Activated gamma-delta T cell treated with Interleukin-2 at 50 U/mL for 16 hours (primary cell): ENCODE measurements around the gene CCDC7.
"Not testable (repeated sequence)": the region's sequence is repeated elsewhere in the genome, so short reads cannot be mapped to it uniquely, and the experiment has no call there.

ENCODE experiments used
- DNase-seq: peaks from one replicate; pipeline ENCODE4 v3.0.0-alpha.2; 2020

The CCDC7 gene

DNA sequence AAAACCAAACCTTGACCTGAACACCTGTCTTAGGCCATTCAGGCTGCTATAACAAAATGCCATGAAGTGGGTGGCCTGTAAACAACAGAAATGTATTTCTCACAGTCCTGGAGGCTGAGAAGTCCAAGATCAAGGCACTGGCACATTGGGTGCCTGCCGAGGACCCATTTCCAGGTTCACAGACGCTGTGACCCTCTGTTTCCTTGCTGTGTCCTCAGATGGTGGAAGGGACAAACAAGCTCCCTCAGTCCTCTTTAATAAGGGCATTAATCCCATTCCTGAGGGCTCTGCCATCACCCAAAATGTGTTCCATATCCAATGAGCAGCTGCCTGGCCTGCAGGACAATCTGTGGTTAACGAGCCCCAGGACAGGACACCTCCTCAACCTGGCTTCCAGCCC lies 444.5 kb downstream of the CCDC7 start:
- DNase-seq = no peak

DNA sequence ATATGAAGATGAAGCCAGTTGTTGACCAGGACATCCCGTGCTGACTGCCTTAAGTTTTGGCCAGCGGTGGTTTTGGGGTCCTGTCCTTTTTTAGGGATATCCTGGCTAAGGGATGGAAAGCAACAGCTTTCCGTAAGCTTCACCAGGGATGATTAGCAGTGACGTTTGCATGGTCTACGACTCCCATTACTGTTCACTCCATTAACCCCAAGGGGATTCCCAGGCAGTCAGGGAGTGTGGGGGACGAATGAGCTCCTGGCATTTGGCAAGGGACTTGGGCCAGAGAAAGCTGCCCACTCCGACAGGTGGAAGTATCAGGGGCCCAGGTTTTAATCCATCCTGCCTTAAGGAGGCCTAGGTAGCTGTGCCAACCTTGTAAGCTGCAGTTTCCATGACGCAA lies 445.3 kb downstream of the CCDC7 start:
- DNase-seq = no peak

DNA sequence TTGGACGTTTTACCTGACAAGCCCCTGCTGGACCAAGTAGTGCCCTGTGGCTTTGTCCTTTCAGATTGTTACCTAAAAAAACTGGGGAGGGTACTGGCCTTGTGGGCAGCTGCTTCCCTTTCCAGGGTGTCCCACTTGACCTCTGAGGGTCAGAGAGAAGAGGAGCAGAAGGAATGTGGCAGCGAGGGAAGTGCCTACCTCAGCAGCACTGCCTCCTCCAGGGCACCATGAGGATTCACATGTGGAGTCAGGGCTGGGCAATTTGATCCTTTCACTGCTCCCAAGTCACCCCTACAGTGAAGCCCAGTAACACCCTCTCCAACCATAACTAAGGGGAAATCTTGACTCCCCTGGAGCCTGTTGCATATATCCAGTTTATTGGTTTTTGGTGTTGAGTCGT lies 447.5 kb downstream of the CCDC7 start:
- no peak for DNase-seq

DNA sequence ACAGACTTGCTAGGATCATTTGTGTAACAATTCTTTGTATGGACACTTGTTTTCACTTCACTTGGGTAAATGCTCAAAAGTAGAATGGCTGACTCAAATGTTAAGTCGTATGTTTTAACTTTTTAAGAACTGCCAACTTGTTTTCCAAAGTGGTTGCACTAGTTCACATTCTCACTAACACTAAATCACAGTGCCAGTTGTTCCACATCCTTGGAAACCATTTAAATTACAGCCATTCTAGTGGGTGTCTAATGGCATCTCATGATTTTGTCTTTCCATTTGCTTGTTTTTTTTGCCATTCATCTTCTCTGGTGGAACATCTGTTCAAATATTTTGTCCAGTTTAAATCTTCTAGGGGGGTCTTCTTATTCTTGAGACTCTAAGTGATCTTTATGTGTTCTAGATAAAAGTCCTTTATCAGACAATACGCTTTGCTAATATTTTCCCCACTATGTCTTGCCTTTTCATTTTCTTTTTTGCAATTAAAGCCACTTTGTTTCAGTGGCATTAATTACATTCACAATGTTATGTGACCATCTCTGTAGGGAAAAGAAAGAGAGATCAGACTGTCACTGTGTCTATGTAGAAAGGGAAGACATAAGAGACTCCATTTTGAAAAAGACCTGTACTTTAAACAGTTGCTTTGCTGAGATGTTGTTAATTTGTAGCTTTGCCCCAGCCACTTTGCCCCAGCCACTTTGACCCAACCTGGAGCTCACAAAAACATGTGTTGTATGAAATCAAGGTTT lies 448.1 kb downstream of the CCDC7 start:
- no peak for DNase-seq

DNA sequence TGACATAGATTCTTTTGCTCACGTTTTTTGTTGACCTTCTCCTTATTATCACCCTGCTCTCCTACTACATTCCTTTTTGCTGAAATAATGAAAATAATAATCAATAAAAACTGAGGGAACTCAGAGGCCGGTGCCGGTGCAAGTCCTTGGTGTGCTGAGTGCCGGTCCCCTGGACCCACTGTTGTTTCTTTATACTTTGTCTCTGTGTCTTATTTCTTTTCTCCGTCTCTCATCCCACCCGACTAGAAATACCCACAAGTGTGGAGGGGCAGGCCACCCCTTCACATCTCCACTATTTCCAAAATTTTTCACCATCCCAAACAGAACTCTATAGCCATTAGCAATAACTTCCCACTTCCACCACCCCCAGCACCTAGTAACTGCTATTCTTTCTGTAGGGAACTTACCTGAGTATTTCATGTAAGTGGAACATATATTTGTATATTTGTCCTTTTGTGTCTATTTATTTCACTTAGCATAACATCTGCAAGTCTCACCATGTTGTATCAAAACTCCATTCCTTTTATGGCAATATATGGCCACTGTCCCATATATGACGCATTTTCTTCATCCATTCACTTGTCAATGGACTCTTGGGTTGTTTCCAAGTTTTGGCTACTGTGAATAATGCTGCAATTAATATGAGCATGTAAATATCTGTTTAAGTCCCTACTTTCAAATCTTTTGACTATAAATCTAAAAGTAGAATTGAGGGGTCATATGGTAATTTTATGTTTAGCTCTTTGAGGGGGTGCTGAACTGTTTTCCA lies 449.4 kb downstream of the CCDC7 start:
- not testable (repeated sequence) for DNase-seq

DNA sequence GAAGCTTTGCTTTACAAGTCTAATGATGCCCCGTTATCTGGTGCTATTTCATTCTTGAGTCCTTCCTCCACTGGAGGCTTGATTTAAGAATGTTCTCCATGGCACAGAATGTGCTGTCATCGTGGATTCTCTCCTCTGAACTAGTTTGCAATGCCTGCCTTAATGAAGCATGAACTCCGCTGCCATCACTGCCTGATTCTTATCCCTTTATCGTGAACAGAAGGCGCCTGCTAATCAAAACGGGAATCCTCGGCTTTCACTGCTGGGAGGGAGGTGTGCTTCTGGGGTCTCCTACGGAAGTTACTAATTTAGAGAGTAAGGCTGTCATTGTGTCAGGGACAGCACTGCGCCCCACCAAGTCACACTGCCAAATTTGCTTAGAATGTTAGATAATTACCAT lies 455.9 kb downstream of the CCDC7 start:
- no peak for DNase-seq

DNA sequence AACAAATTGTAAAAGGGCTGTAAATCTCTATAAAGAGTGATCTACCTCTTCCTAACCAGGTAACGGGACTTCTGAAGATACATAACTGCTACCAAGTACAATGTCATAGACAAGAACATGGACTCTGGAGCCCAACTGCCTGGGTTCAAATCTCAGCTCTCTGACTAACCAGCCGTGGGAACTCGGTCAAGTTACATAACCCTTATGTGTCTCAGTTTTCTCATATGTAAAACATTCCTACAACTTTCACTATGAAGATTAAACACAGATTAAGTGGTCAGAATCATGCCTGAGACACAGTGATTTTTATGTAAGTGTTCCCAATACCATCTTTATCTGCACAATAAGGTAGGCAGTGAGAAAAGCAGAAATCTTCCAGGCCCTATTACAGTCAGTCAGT lies 459.5 kb downstream of the CCDC7 start:
- DNase-seq = no peak

DNA sequence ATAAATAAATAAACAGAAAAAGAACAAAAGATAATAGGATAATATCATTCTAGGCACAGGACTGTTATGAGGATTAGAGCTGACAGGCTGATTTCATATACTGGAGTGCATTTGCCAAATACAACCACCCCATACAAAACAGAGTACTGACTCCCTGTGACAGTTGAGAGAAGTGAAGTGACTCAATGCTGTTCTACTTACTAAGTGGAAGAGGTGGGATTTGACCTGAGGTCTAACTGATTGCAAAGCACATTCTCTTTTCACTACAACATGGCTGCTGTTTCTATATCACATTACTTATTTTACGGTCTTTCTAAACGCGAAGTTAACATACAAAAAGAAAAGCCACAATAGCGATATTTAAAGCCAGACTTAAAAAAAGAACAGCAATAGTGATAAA lies 460.7 kb downstream of the CCDC7 start:
- no peak for DNase-seq

DNA sequence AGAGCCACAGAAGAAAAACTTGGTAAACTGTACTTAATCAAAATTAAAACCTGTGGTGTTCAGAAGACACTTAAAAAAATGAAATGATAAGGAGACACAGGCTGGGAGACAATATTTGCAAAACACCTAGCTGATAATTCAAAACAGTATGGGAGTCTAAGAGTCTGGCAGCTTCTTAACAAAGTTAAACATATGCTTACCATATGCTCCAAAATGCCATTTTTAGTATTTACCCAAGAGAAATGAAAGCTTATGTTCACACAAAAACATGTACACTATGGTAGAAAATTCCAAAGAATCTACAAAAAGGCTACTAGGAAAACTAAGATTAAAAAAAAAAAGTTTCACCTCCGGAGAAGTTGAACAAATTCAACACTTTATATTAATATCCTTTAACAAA lies 463.5 kb downstream of the CCDC7 start:
- DNase-seq = no peak

DNA sequence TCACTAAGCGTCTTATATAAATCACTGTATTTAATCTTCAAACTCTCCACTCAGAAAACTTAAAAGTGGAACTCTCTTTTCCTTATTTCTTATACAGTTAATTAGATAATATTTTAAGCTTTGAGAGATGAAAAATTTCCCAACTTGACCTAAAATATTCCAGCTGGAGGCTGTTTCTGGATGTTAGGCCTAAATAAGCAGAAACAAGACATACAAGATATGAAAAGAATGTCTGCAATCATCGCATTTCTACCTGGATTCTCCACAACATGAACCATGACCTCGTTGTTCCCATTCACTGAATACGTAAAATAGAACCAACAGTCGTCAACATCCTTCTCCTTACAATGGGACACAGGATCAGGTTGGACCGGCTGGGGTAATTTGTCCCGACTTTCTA lies 464.0 kb downstream of the CCDC7 start:
- not testable (repeated sequence) for DNase-seq

DNA sequence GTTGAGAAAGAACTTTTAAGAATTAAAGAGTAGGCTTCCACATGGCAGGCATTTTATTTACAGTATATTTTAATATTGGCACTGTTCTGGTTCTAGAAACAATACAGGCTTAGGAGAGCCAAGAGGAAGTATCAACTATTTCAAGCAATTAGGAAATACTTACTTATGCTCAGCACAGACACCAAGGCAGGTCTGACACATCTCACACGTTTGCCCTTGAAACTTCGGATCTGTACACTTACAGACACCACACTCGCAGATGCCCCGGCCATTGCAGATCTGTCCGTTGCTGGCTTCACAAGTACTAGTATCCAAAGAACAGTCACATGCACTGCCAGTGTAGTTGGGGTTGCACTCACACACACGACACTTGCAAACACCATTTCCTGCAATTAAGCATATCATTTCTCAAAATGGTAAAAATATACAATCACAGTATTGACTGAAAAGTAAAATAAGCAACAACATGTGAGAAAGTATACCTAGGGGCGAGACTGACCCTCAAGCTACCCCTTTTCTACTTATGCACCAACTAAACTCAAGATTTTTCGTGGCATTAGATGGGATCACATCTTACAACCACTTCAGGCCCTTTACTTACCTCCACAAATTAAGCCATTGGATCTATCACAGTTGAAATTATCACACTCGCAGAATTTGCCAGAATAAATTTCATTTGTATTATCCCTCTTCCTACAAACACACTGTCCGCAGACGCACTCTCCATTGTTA lies 465.5 kb downstream of the CCDC7 start:
- no peak for DNase-seq

DNA sequence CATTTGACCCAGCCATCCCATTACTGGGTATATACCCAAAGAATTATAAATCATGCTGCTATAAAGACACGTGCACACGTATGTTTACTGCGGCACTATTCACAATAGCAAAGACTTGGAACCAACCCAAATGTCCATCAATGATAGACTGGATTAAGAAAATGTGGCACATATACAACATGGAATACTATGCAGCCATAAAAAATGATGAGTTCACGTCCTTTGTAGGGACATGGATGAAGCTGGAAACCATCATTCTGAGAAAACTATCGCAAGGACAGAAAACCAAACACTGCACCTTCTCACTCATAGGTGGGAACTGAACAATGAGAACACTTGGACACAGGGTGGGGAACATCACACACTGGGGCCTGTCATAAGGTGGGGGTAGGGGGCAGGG lies 471.9 kb downstream of the CCDC7 start:
- DNase-seq = not testable (repeated sequence)

DNA sequence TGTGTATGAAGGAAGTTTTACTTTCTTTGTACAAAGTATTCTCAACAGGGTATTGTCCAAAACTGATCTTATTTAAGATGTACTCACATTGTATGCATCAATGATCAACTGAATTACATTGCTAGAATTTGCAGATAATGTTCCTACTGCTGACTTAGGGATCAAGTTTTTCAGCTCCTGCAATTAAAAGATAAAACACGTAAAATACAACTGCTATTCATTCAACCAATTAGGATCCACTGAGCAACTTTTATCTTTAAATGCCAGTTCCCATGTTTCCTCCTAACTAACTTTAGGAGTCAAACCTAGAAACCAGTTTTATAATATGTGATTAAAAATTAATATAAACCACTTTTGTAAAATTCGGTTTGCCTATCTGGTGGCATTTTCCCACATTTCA lies 476.2 kb downstream of the CCDC7 start:
- no peak for DNase-seq

DNA sequence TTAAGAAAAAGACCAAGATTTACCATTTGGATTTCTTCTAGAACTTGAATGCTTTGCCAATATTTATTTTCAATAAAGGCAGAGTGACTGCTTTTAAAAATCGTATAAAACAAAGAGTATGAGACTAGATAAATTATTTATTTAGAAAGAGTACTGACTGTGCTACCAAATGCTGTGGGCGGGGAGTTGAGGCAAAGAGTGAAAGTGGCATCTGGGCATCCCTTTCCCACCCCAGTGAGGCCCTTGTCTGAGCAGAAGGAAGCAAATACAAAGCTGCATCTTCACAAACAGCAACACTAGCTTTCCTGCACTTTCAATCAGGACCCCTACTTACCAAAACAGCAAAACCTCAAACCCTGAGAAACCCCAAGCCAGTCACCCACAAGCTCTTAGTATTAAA lies 477.2 kb downstream of the CCDC7 start:
- DNase-seq = no peak

DNA sequence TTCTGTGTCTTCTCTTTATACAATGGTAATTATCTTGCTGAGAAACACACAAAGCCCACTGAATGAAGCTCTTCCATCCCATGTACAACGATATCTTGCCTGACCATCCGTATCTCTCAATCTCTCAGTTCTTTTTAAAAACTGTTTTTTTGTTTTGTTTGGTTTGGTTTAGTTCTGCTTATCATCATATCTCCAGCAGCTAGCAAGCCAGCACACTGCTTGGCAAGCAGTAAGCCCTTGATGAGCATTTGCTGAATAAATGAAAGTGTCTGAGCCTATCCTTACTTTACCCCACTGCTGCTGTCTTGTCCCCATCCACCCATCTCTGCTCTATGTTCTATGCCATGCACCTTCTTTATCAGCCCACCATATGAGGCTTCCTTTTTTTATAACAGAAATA lies 477.9 kb downstream of the CCDC7 start:
- no peak for DNase-seq
